Measurements from ENCODE around the gene RERE. TPM values are rescaled to one million over a fixed set of nuclear protein-coding genes. Genes with fewer than 3 reads are reported as not detected.

Gene RERE
- total RNA-seq, 2 experiments from 2014 or later: 73.1 to 211 TPM

DNA sequence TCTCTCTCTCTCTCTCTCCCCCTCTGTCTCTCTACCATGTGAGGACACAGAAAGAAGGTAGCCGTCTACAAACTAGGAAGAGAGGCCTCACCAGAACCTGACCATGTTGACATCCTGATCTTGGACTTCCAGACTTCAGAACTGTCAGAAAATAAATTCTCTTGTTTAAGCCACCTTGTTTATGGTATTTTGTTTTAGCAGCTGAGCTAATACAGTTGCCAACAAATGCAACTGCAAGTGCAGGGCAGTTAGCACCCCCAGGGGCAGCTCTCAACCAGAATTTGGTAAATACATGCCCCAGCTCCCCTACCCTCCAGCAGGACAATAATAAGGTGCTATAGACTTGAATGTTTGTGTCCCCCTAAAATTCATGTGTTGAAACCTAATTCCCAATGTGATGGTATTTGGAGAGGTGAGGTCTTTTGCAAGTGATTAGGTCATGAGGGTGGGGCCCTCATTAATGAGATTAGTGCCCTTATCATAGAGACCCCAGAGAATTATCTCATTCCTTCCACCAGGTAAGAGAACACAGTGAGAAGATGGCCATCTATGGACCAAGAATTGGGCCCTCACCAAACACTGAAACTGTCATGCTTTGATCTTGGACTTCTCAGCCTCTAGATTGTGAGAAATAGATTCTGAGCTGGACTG is 506.2 kb downstream of the RERE start:
- no peak for TF ChIP-seq EZH2phosphoT487 (IDR thresholded peaks at IDR 0.05; ENCODE audit: borderline replicate concordance, low read depth, low read length)
- TF ChIP-seq, protein P1, sequence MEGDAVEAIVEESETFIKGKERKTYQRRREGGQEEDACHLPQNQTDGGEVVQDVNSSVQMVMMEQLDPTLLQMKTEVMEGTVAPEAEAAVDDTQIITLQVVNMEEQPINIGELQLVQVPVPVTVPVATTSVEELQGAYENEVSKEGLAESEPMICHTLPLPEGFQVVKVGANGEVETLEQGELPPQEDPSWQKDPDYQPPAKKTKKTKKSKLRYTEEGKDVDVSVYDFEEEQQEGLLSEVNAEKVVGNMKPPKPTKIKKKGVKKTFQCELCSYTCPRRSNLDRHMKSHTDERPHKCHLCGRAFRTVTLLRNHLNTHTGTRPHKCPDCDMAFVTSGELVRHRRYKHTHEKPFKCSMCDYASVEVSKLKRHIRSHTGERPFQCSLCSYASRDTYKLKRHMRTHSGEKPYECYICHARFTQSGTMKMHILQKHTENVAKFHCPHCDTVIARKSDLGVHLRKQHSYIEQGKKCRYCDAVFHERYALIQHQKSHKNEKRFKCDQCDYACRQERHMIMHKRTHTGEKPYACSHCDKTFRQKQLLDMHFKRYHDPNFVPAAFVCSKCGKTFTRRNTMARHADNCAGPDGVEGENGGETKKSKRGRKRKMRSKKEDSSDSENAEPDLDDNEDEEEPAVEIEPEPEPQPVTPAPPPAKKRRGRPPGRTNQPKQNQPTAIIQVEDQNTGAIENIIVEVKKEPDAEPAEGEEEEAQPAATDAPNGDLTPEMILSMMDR (conservative IDR thresholded peaks at IDR 0.05; ENCODE audit: low read length): no peak
- no peaks in the 10 kb centered on the region for H3K79me2 ChIP-seq (ENCODE audit: insufficient read depth, low read depth, low read length)
- no peak for DNase-seq (ENCODE audit: low spot score)
- intact Hi-C loops (cut with micrococcal nuclease; ENCODE audit: unreplicated experiment): no loop called here
- no peaks in the 10 kb centered on the region for H3K36me3 ChIP-seq (ENCODE audit: insufficient read depth, low read length)
- H3K9me2 ChIP-seq (ENCODE audit: insufficient read depth, low read length): no peaks in the 10 kb centered on the region
- H3K9me3 ChIP-seq (ENCODE audit: low read length): no peaks in the 10 kb centered on the region
- H3K4me1 ChIP-seq (ENCODE audit: insufficient read depth, low read length, poor library complexity, severe bottlenecking): no peaks in the 10 kb centered on the region
- CTCF ChIA-PET (ENCODE audit: unreplicated experiment): no interaction called here
- H2AFZ ChIP-seq (ENCODE audit: low read length): no peak overlapping the region
- no peak overlapping the region for H3K4me3 ChIP-seq (ENCODE audit: low read depth, low read length, poor library complexity, severe bottlenecking)
- H3K27ac ChIP-seq (ENCODE audit: low read depth, low read length, poor library complexity, severe bottlenecking): no peak overlapping the region
- no TSS peak for BruUV-seq (replicated peaks)
- POLR2A ChIA-PET: interaction anchor here (0.6 kb wide), 1 partner anchor 353 kb away, joined by 4 read pairs; no protein-coding TSS in a partner anchor
- no peak overlapping the region for H3K4me2 ChIP-seq (ENCODE audit: low read length)
- no peaks in the 10 kb centered on the region for H4K20me1 ChIP-seq (ENCODE audit: insufficient read depth, low read length)

GRCh38 chr1:8307628-8308027 is 509.8 kb downstream of the RERE start:
- TF ChIP-seq EZH2phosphoT487 (IDR thresholded peaks at IDR 0.05; ENCODE audit: borderline replicate concordance, low read depth, low read length): no peak
- TF ChIP-seq, protein P1 (conservative IDR thresholded peaks at IDR 0.05; ENCODE audit: low read length): no peak
- H3K9me2 ChIP-seq (ENCODE audit: insufficient read depth, low read length): no peaks in the 10 kb centered on the region
- no peak overlapping the region for H3K4me3 ChIP-seq (ENCODE audit: low read depth, low read length, poor library complexity, severe bottlenecking)
- H3K4me2 ChIP-seq (ENCODE audit: low read length): no peak overlapping the region
- no peaks in the 10 kb centered on the region for H3K9me3 ChIP-seq (ENCODE audit: low read length)
- ChIA-PET POLR2A (no interaction called here), CTCF (ENCODE audit: unreplicated experiment) (no interaction called here)
- intact Hi-C loops (cut with micrococcal nuclease; ENCODE audit: unreplicated experiment): no loop called here
- BruUV-seq (replicated peaks): no TSS peak
- H4K20me1 ChIP-seq (ENCODE audit: insufficient read depth, low read length): no peaks in the 10 kb centered on the region
- H3K27ac ChIP-seq (ENCODE audit: low read depth, low read length, poor library complexity, severe bottlenecking): no peak overlapping the region
- no peaks in the 10 kb centered on the region for H3K79me2 ChIP-seq (ENCODE audit: insufficient read depth, low read depth, low read length)
- H3K36me3 ChIP-seq (ENCODE audit: insufficient read depth, low read length): no peaks in the 10 kb centered on the region
- H3K4me1 ChIP-seq (ENCODE audit: insufficient read depth, low read length, poor library complexity, severe bottlenecking): no peaks in the 10 kb centered on the region
- H2AFZ ChIP-seq (ENCODE audit: low read length): no peak overlapping the region
- DNase-seq (ENCODE audit: low spot score): no peak

DNA sequence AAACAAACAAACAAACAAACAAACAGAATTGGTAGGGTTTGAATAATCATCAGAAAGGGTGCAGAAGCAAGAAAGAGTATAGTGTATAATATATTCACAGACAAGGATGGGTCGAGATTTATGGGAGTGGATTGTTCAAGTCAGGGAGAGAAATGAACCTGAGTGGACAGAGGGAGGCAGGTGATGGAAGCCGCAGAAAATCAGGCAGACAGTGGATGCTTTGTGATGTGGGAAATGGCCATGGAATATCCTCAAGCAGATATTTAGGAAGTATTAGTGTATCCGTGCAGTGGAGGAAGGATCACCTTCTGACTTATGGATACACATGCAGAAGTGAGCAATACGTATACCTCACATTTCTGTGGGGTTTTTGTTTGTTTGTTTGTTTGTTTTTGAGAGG is 513.6 kb downstream of the RERE start:
- ChIA-PET POLR2A (no interaction called here), CTCF (ENCODE audit: unreplicated experiment) (no interaction called here)
- no peak overlapping the region for H3K4me2 ChIP-seq (ENCODE audit: low read length)
- H3K4me3 ChIP-seq (ENCODE audit: low read depth, low read length, poor library complexity, severe bottlenecking): no peak overlapping the region
- H3K4me1 ChIP-seq (ENCODE audit: insufficient read depth, low read length, poor library complexity, severe bottlenecking): no peaks in the 10 kb centered on the region
- no peaks in the 10 kb centered on the region for H3K36me3 ChIP-seq (ENCODE audit: insufficient read depth, low read length)
- no peaks in the 10 kb centered on the region for H3K9me2 ChIP-seq (ENCODE audit: insufficient read depth, low read length)
- no peak overlapping the region for H3K27ac ChIP-seq (ENCODE audit: low read depth, low read length, poor library complexity, severe bottlenecking)
- no peaks in the 10 kb centered on the region for H4K20me1 ChIP-seq (ENCODE audit: insufficient read depth, low read length)
- H3K79me2 ChIP-seq (ENCODE audit: insufficient read depth, low read depth, low read length): no peaks in the 10 kb centered on the region
- no peak for DNase-seq (ENCODE audit: low spot score)
- no peak for TF ChIP-seq EZH2phosphoT487 (IDR thresholded peaks at IDR 0.05; ENCODE audit: borderline replicate concordance, low read depth, low read length)
- TF ChIP-seq, protein P1 (conservative IDR thresholded peaks at IDR 0.05; ENCODE audit: low read length): no peak
- intact Hi-C loops (cut with micrococcal nuclease; ENCODE audit: unreplicated experiment): no loop called here
- H2AFZ ChIP-seq (ENCODE audit: low read length): no peak overlapping the region
- no TSS peak for BruUV-seq (replicated peaks)
- no peaks in the 10 kb centered on the region for H3K9me3 ChIP-seq (ENCODE audit: low read length)

All from OCI-LY7 (cell line).